ENCODE measurements around the gene MDFIC2. TPM values are rescaled to one million over a fixed set of nuclear protein-coding genes. Genes with fewer than 3 reads are reported as not detected.

MDFIC2 gene
- total RNA-seq, 2 experiments from 2014 or later = not detected

DNA sequence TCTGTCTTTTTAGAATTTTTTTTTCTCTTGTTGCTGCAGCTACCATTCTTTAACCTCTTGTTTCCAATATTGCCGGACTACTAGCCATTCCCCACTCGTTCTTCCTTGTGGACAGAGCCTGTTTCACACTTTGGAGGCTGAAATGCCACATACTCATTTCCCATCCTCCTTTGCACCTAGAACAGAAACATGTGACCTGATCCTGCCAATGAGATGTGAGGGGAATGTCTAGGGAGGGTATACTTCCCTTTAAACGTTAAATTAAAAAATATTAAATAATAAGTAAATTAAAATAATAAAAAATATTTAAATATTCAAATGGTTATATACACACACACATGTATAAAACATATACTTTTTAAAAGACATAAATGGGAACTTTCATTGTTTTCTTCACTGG lies 20.6 kb upstream of the MDFIC2 start:
- no TSS peak for BruUV-seq (replicated peaks)
- CTCF ChIA-PET (ENCODE audit: unreplicated experiment) = no interaction called here

DNA sequence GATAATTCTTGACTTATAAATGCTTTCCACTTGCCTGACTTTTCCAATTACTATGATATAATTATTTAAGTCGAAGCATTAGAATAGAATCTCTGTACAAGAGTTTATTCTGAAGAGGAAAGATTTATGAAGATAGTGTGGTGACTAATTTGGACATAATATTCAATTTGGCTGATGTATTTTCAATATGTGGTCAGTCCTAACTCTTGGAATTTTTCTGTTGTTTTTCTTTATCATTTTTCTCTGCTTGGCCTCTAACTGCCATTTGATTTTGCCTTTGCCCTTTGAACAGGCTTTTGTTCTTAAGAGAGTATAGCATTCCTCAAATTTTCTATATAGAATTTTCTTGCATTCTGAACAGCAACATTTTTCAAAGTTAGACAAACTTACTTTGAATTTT lies 2.6 kb upstream of the MDFIC2 start:
- H3K79me2 ChIP-seq (ENCODE audit: insufficient read depth, low read depth, low read length) = no peaks in the 10 kb centered on the region
- DNase-seq (ENCODE audit: low spot score) = no peak
- no peaks in the 10 kb centered on the region for H3K9me2 ChIP-seq (ENCODE audit: insufficient read depth, low read length)
- ChIA-PET CTCF (ENCODE audit: unreplicated experiment) (no interaction called here), POLR2A (no interaction called here)
- H3K4me1 ChIP-seq (ENCODE audit: insufficient read depth, low read length, poor library complexity, severe bottlenecking) = no peaks in the 10 kb centered on the region
- no peak overlapping the region for H3K4me3 ChIP-seq (ENCODE audit: low read depth, low read length, poor library complexity, severe bottlenecking)
- H3K36me3 ChIP-seq (ENCODE audit: insufficient read depth, low read length) = no peaks in the 10 kb centered on the region
- no peaks in the 10 kb centered on the region for H4K20me1 ChIP-seq (ENCODE audit: insufficient read depth, low read length)
- no peak overlapping the region for H3K27ac ChIP-seq (ENCODE audit: low read depth, low read length, poor library complexity, severe bottlenecking)
- no TSS peak for BruUV-seq (replicated peaks)
- no peak overlapping the region for H3K4me2 ChIP-seq (ENCODE audit: low read length)
- no peak overlapping the region for H2AFZ ChIP-seq (ENCODE audit: low read length)
- H3K9me3 ChIP-seq (ENCODE audit: low read length) = no peaks in the 10 kb centered on the region
- no peak for TF ChIP-seq EZH2phosphoT487 (IDR thresholded peaks at IDR 0.05; ENCODE audit: borderline replicate concordance, low read depth, low read length)
- TF ChIP-seq, protein P1, sequence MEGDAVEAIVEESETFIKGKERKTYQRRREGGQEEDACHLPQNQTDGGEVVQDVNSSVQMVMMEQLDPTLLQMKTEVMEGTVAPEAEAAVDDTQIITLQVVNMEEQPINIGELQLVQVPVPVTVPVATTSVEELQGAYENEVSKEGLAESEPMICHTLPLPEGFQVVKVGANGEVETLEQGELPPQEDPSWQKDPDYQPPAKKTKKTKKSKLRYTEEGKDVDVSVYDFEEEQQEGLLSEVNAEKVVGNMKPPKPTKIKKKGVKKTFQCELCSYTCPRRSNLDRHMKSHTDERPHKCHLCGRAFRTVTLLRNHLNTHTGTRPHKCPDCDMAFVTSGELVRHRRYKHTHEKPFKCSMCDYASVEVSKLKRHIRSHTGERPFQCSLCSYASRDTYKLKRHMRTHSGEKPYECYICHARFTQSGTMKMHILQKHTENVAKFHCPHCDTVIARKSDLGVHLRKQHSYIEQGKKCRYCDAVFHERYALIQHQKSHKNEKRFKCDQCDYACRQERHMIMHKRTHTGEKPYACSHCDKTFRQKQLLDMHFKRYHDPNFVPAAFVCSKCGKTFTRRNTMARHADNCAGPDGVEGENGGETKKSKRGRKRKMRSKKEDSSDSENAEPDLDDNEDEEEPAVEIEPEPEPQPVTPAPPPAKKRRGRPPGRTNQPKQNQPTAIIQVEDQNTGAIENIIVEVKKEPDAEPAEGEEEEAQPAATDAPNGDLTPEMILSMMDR (conservative IDR thresholded peaks at IDR 0.05; ENCODE audit: low read length) = no peak
- intact Hi-C loops (cut with micrococcal nuclease; ENCODE audit: unreplicated experiment) = no loop called here

More for the DNA sequence above, 20.6 kb upstream of the MDFIC2 start:
- Histone ChIP-seq H3K79me2 (ENCODE audit: insufficient read depth, low read depth, low read length) (no peaks in the 10 kb centered on the region), H3K4me2 (ENCODE audit: low read length) (no peak overlapping the region), H2AFZ (ENCODE audit: low read length) (no peak overlapping the region), H4K20me1 (ENCODE audit: insufficient read depth, low read length) (no peaks in the 10 kb centered on the region), H3K9me3 (ENCODE audit: low read length) (no peaks in the 10 kb centered on the region), H3K9me2 (ENCODE audit: insufficient read depth, low read length) (no peaks in the 10 kb centered on the region), H3K36me3 (ENCODE audit: insufficient read depth, low read length) (no peaks in the 10 kb centered on the region), H3K27ac (ENCODE audit: low read depth, low read length, poor library complexity, severe bottlenecking) (no peak overlapping the region), H3K4me3 (ENCODE audit: low read depth, low read length, poor library complexity, severe bottlenecking) (no peak overlapping the region), H3K4me1 (ENCODE audit: insufficient read depth, low read length, poor library complexity, severe bottlenecking) (no peaks in the 10 kb centered on the region)
- TF ChIP-seq EZH2phosphoT487 (IDR thresholded peaks at IDR 0.05; ENCODE audit: borderline replicate concordance, low read depth, low read length) = no peak
- TF ChIP-seq, protein P1 (conservative IDR thresholded peaks at IDR 0.05; ENCODE audit: low read length) = no peak
- no peak for DNase-seq (ENCODE audit: low spot score)
- POLR2A ChIA-PET = no interaction called here
- intact Hi-C loops (cut with micrococcal nuclease; ENCODE audit: unreplicated experiment) = no loop called here

DNA sequence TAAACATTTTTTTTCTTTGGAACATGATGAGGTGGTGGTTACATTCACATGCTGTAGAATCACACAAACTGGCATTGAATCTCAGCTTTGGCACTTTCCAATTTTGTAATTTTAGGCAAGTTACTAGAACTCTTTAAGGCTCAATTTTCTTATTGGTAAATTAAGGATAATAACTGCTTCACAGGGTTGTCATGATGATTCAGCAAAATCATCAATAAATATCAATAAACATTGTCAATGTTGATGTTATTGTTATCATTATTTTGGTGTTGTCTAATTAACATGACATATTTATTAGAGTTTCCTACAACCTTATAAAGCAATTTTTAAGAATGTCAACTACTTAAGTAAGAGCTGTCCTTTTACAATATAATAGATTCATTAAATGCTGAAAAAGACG lies 1.6 kb downstream of the MDFIC2 start:
- no TSS peak for BruUV-seq (replicated peaks)
- POLR2A ChIA-PET = no interaction called here
- H3K4me2 ChIP-seq (ENCODE audit: low read length) = no peak overlapping the region

More for the DNA sequence above, 1.6 kb downstream of the MDFIC2 start:
- Histone ChIP-seq H3K27ac (ENCODE audit: low read depth, low read length, poor library complexity, severe bottlenecking) (no peak overlapping the region), H3K4me1 (ENCODE audit: insufficient read depth, low read length, poor library complexity, severe bottlenecking) (no peaks in the 10 kb centered on the region), H3K9me2 (ENCODE audit: insufficient read depth, low read length) (no peaks in the 10 kb centered on the region), H3K4me3 (ENCODE audit: low read depth, low read length, poor library complexity, severe bottlenecking) (no peak overlapping the region), H4K20me1 (ENCODE audit: insufficient read depth, low read length) (no peaks in the 10 kb centered on the region), H3K36me3 (ENCODE audit: insufficient read depth, low read length) (no peaks in the 10 kb centered on the region), H3K79me2 (ENCODE audit: insufficient read depth, low read depth, low read length) (no peaks in the 10 kb centered on the region), H2AFZ (ENCODE audit: low read length) (no peak overlapping the region), H3K9me3 (ENCODE audit: low read length) (no peaks in the 10 kb centered on the region)
- intact Hi-C loops (cut with micrococcal nuclease; ENCODE audit: unreplicated experiment) = no loop called here
- no peak for DNase-seq (ENCODE audit: low spot score)
- TF ChIP-seq EZH2phosphoT487 (IDR thresholded peaks at IDR 0.05; ENCODE audit: borderline replicate concordance, low read depth, low read length) = no peak
- TF ChIP-seq, protein P1 (conservative IDR thresholded peaks at IDR 0.05; ENCODE audit: low read length) = no peak
- CTCF ChIA-PET (ENCODE audit: unreplicated experiment) = no interaction called here

Measured in OCI-LY7 (cell line).